Stimulated activated CD8-positive, alpha-beta memory T cell treated with anti-CD3 and anti-CD28 coated beads, Interleukin-7, amount 100 ng/mL, for 4 hours (primary cell): ENCODE measurements around the gene SNX20.
A peak's percentile ranks its signal among the peaks of the same experiment; 100 is the strongest.

Experiments
- DNase-seq, 2 donors: peaks; one replicate each; pipeline ENCODE4 v3.0.0-alpha.2; 2020; ENCODE audit warnings: low read depth in 2 of 2

The SNX20 gene

DNA sequence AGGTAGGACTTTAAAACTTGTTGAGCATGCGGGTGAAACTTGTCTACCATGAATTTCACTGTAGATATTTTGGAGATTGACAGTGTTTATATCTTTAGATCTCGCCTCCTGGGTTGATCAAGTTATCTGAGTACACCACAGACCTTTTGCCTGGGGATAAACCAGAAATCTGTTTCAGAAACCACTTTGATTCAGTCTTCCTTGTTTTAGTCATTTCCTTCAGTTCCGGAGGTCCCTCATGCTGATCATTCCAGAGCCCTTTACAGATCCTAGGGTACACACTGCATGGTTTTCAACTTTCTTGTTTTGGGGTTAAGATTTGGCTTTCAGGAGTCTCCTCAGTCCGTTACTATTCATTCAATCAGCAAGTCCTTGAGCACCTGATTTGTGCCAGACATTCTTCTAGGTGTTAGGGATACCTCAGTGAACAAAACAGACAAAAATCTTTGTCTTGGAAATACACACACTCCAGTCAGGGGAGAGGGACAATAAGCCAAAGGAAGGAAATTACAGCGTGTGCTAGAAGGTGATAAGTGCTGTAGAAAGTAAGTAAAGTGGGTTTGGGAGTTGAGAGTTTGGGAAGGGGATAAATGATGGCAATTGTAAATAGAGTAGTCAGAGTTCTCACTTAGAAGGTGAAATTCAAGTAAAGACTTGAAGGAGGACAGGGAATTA is 24.5 kb upstream of the SNX20 start:
- DNase-seq = no peak

- no peak for DNase-seq
These were observed 23.1 kb upstream of the SNX20 start for GRCh38 chr16:50704245-50704644.

DNA sequence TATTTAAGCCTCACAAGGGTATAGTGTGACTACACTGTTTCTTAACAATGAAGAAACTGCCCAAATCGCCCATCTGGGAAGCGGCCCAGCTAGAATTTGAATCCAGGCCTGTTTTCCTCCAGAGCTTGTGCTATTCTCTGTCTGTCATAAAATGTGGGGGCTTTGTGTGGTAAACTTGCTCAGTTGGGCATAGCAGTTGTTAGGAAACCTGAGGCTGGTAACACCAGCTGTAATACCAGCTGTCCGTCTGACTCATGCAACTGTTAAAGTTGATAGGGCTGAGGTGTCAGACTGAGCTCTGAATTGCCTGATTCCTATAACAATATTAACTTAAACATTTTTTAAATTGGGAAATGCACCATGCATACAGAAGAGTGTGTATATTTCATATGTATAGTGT is 21.6 kb upstream of the SNX20 start:
- DNase-seq = no peak

- DNase-seq = peak in 1 of 2 donors; percentile 60
These were observed 18.4 kb upstream of the SNX20 start for GRCh38 chr16:50699326-50700159.

GRCh38 chr16:50697881-50698767 is 17.0 kb upstream of the SNX20 start:
- DNase-seq = peak in 1 of 2 donors; percentile 50

- no peak for DNase-seq
These were observed 16.3 kb upstream of the SNX20 start for GRCh38 chr16:50697421-50697715.

DNA sequence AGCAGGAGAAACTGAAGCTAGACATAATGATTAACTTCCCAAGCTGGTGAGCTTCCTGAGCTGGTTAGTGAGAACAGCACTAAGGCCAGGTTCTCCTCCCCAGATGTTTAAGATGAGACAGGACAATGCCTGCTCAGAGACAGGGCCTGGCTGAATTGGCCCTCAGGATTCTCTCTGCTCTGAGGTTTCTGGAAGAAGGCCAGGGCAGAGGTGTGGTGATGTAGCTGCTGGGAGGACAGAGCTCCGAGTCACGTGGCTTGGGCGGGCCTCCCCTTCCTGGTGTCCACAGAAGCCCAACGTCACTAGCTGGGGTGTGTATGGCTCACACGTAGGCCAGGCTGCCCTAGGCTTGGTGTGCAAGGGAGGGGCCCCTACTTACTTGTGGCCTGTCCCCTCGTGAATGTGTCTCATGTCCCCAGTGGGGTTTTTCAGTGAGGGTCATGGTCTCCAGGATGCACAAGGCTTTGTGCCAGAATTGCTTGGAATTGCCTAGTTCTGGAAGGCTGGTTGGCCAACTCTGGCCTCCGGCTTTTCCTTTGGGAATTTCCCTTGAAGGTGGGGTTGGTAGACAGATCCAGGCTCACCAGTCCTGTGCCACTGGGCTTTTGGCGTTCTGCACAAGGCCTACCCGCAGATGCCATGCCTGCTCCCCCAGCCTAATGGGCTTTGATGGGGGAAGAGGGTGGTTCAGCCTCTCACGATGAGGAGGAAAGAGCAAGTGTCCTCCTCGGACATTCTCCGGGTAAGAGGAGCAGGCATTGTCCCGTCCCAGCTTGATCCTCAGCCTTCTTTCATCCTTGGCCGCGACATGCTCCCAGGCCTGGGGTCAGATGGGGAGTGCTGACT is 15.7 kb upstream of the SNX20 start:
- DNase-seq = peak in 1 of 2 donors; percentile 40

GRCh38 chr16:50696126-50696525 is 15.0 kb upstream of the SNX20 start:
- DNase-seq = no peak

DNA sequence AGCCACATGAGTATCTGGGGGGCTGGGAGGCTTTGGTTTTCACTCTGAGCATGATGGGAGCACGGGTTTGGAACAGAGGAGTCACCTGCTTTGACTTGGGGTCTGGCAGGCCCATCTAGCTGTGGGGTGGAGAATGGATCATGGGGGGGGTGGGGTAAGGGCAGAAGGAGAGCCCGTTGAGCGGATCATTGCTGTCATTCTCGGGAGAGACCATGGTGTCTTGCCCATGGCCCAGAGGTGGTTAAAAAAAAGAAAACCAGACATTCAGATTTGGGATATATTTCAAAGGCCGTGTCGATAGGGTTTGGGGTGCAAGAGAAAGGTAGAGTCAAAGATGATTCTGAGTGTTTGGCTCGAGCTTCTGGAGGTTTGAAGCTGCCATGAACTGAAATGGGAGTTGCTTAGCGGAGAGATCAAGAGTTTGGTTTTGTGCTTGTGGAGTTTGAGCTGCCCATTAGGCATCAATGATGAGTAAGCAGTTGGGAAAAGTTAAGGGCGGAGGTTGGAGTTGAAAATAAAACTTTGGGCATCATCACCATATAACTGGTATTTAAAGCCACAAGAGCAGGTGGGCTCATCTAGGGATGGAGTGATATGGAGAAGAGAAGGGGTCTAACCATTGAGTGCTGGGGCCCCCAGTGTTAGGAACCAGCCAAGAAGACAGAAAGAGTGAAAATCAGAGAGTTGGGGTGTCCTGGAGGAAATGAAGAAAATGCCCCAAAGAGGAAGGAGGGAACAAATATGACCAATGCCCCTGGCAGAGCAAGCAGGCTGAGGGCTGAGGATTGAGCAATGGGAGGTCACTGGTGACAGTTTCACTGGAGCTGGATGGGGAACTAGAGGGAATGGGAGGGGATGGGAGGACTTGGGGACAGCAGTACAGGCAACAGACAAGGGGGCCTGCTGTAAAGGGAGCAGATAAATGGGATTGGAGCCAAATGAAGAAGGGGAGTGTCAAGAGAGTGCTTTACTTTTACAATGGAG is 14.2 kb upstream of the SNX20 start:
- no peak for DNase-seq

DNA sequence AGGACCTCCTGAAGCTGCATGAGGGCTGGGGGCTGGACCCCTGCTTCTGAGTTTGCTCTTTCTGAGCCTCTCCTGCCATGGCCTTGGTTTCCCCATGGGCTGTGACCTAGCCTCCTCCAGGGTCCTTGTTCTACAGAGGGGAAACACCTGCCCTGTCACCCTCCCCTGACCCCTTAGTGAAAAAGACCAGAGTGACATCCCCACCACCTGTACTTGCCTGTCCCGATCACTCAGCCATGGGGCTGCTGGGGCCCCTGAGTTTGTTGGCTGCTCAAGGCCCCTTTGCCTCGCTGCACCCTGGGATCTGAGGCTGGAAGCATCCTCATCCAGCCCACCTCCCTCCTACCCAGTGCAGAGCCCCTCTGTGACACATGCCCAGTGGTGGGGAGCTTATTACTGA is 13.1 kb upstream of the SNX20 start:
- no peak for DNase-seq

DNA sequence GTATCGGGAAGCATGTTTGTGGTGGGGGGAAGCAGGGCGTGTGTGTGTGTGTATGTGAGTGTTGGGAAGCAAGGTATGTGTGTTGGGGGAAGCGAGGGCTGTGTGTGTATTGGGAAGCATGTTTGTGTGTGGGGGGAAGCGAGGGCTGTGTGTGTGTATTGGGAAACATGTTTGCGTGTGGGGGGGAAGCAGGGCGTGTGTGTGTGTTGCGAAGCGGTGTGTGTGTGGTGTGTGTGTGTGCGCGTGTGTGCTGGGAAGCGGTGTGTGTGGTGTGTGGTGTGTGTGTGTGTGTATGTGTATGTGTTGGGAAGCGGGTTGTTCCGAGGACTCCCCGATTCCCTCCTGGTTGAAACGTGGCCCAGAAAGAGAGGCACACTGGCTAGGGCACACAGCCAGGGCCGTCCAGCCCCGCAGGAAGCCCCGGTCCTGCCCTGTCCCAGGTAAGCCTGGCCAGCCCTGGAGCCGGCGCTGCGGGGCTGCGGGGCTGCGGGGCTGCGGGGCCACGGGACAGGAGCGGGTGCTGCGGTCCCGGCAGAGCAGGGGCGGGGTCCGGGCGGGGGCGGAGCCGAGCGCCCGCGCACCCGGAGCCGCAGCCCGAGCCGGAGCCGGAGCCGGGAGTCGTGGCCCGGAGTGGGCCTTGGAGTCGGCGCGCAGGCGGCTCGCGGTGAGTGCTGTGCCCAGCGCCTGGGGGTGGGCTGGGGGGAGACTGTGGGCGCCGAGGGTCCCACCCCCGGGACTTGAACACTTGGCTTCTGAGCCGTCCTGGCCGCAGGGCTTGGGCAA is 12.1 kb upstream of the SNX20 start, which contains the start of gene NOD2:
Gene NOD2, plus strand, starts transcription at position 608 of the 783 bp plus-strand sequence. CDS start 5,890 bp downstream, outside the sequence.
- DNase-seq = no peak

- DNase-seq = no peak
These were observed 11.5 kb upstream of the SNX20 start for GRCh38 chr16:50692644-50692998.

DNA sequence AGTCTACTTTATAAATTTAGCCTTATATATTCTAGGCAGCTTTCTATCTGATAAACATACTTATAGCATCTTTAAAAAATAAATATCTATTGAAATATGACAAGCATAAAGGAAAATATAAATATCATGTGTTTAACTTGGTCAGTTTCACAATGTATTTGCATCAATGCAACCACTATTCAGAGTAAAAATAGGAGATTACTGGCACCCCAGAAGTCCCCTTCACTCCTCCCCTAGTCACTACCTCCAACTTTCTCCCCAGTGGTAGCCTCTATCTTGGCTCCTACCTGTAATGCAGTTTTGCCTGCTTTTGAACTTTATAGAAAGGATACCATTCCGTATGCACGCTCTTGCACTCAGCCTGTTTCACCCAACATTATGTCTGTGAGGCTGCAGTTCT is 9.1 kb upstream of the SNX20 start:
- no peak for DNase-seq

GRCh38 chr16:50688867-50689266 is 7.8 kb upstream of the SNX20 start:
- DNase-seq = no peak

GRCh38 chr16:50688083-50688482 is 7.0 kb upstream of the SNX20 start:
- no peak for DNase-seq

DNA sequence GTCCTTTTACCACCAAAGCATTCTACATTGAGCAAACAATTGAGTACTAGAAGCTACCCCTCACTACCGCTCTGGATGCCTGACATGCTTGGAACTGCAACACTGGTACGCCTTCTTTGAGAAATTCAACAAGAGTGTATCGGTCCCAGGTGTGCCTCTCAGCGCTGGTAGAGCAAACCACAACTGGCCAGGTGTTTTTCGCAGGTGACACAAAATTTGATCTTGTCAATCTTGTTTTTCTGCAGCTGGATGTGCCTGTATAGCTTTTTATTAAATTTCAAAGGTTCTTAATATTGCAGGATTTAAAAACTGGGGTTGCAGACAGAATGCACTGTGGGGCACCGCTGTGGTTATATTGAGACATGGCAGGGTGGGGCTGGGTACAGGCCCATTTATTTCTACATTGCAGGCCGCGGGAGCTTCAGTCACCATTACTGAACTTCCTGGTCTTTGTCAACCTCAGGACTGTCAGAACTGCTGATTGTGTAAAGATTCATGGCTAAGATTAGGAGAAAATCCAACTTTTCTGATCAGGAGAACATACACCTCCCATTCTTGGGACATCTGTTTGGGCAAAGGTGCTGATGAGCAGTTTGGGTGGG is 4.5 kb upstream of the SNX20 start:
- DNase-seq = no peak

GRCh38 chr16:50684823-50685461 is 3.8 kb upstream of the SNX20 start:
- DNase-seq = no peak

DNA sequence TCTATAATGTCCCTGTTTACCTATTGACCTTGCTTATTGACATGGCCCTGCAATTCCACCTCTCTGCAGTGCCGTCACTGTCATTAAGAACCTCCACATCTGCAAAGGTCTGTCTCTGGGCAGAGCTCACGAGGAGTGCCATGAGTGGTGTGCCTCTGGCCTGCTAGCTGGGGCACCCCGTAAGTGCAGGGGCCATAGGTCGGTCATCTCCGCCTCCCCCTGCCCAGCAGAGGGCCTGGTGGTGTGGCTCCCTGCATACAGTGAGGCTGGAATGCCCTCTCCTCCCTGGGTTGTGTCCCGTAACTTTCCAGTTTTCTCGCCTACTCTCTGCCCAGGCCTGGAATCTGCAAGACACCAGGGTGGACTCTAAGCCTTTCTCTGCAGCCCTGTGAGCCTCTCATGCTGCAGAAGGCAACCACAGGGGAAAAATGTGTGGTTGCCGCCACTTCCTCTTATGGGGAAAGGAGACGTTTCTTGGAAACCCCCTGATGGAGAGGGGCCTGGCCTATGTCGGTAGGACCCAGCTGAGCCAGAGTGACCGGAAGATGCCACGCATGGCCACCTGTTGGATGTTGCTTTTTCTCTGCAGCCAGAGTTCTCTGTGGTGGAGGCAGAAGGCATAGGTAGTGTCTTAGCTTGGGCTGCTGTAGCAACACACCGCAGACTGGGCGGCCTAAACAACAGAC is 2.7 kb upstream of the SNX20 start:
- peak; percentile 40 to 49 for DNase-seq
